DMS 273 (cell line): ENCODE data around the gene RDX.
"Not testable (repeated sequence)": the region's sequence is repeated elsewhere in the genome, so short reads cannot be mapped to it uniquely, and the experiment has no call there.

Source experiments
- DNase-seq: peaks from one replicate; lab custom pipeline; 2025; ENCODE audit not compliant: unreplicated experiment; lab: John Stamatoyannopoulos, UW

Gene RDX

GRCh38 chr11:110296226-110297075 is at the start of gene RDX:
RDX (minus strand) TSS chr11:110296614; CDS start chr11:110279692, 16,922 bp downstream.
- DNase-seq = peak; percentile 90

GRCh38 chr11:110345743-110346142 is 49.3 kb upstream of the RDX start:
- DNase-seq = no peak

DNA sequence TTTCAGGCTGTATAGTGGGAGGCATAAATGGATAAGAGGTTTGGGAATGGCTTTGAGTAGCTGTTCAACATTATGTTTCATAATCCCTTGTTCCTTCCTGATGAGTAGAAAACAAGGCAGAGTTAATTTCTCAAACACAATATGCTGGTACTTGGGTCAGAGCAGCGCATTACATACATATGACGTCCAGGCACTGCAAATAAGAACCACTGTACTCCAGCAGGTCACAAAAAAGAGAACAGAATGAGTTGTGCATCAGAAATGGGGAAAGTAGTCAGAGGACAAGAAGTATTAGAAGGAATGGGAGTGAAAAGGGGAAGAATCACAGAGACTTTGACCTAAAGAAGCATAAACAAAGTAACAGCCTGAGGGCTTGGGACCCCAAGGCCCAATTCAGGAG is 44.0 kb upstream of the RDX start:
- no peak for DNase-seq

GRCh38 chr11:110339456-110340250 is 43.2 kb upstream of the RDX start:
- no peak for DNase-seq

DNA sequence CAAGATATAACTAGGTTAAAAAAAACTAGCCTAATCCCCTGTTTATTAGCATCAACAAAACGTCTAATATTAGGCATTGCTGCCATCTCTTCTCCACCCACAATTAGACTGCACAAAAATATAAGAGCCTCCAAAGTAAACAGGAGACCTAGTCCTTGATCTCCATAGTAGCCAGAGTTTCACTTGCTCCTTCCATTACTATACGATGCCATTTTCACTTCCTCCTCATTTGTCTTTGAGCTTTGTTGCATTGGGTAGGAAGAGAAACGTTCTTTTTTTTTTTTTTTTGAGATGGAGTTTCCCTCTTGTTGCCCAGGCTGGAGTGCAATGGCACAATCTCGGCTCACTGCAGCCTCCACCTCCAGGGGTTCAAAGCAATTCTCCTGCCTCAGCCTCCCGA is 42.3 kb upstream of the RDX start:
- no peak for DNase-seq

DNA sequence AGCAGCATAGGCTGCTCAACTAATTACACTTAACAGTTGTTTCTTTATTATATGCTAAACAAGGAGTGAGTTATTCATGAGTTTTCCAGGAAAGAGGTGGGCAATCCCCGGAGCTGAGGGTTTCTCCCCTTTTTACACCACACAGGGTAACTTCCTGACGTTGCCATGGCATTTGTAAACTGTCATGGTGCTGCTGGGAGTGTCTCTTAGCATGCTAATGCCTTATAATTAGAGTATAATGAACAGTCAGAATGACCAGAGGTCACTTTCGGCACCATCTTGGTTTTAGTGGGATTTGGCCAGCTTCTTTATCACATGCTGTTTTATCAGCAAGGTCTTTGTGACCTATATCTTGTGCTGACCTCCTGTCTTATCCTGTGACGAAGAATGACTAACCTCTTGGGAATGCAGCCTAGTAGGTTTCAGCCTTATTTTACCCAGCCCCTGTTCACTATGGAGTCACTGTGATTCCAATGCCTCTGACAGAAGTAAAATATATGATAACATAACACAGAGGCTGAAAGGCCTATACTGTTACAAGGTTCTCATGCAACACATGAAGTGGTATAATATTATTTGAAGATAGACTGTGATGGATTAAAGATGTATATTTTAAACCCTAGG is 41.3 kb upstream of the RDX start:
- no peak for DNase-seq

GRCh38 chr11:110336054-110336453 is 39.6 kb upstream of the RDX start:
- DNase-seq = no peak

DNA sequence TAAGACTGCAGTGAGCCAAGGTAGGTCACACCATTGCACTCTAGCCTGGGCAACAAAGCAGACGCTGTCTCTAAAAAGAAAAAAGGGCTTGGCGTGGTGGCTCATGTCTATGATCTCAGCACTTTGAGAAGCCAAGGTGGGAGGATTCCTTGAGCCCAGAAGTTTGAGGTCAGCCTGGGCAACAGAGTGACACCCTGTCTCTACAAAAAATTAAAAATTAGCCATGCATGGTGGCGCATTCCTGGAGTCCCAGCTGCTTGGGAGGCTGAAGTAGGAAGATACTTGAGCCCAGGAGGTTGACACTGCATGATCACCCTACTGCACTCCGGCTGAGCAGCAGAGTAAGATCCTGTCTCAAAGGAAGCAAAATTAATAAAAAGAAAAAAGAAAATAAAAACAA is 38.9 kb upstream of the RDX start:
- no peak for DNase-seq

DNA sequence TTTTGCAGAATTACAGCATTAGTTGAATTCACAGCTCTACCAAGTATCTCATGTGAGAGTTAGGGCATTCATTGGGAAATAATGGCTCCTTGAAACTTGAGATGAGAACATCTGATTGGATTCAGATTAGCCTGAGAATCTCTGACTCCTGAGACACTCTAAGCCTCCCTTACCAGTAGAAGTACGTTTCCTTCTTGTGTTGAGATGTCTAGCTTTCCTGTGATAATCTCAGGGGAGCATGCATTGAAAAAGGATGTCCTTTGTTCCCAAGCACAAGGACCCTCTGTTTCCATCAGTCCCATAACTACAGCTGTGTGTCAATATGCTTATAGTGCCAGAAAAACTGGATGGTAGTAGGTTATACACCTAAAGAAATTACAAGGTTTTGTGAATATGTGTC is 35.2 kb upstream of the RDX start:
- DNase-seq = no peak

DNA sequence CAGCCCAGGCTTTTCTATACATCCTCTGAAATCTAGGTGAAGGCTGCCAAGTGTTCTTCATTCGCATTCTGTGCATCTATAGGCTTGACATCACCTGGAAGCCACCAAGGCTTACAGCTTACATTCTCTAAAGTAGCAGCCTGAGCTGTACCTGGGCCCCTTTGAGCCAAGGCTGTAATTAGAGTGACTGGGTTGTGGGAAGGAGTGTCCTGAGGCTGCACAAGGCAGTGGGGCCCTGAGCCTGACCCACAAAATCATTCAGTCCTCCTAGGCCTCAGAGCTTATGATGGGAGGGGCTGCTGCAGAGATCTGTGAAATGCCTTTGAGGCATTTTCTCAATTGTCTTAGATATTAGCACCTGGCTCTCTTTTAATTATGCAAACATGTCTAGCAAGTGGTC is 33.0 kb upstream of the RDX start:
- no peak for DNase-seq

- DNase-seq = no peak
These were observed 31.1 kb upstream of the RDX start for GRCh38 chr11:110327508-110327907.

- no peak for DNase-seq
These were observed 27.4 kb upstream of the RDX start for GRCh38 chr11:110323786-110324185.

DNA sequence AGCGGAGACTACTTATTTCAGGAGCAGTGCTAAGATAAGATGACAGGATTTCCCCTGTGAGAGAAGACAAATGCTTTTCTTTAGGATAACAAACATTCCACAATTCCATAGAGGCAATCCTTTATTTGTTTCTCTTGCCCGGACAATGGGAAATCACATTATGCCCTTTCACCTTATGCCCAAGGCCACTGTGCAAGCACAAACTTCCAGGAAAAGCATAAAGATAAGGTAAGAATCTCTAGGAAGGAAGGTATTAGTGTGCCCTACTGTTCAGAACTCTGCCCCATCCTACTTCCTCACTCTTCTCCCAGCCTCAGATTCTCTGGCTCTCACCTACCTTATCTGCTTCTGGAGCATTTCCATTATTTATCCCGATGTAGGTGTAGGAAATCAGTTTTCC is 23.1 kb upstream of the RDX start:
- no peak for DNase-seq

GRCh38 chr11:110318638-110319404 is 22.4 kb upstream of the RDX start:
- DNase-seq = no peak

DNA sequence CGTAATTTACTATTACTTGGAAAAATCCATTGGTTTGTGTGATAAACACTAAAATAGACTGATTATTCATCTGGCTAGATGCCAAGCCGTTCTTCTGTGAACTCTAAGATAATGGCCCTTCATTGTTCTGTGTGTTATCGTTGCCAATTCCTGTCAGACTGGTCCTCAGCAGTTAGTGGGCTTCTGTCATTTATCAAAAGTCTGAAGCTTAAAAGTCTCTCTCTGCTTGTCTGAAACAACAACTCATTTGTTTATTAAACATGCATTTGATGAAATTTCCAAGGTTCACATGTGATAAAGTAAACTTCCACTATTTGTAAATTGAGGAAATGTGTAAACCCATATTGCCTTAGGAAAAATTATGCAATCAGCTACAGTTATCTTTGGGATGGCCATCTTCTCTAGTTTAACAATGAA is 21.1 kb upstream of the RDX start:
- peak; percentile 27 for DNase-seq

DNA sequence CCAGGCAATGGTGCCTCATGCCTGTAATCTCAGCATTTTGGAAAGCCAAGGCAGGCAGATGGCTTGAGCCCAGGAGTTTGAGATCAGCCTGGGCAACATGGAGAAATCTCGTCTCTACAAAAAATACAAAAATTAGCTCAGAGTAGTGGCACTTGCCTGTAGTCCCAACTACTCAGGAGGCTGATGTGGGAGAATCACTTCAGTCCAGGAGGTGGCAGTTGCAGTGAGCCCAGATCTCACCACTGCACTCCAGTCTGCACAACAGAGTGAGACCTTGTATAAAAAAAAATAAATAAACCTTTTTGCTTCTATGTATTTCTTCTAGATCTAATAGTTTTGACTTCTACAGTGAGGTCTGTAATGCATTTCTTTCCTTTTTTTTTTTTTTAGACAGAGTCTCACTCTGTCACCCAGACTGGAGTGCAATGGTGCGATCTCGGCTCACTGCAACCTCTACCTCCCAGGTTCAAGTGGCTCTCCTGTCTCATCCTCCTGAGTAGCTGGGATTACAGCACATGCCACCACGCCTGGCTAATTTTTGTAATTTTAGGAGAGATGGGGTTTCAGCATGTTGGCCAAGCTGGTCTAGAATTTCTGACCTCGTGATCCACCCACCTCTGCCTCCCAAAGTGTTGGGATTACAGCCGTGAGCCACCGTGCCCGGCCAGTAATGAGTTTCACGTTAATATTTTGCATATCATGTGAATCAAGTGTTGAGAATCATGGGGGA is 18.1 kb upstream of the RDX start:
- DNase-seq = no peak

DNA sequence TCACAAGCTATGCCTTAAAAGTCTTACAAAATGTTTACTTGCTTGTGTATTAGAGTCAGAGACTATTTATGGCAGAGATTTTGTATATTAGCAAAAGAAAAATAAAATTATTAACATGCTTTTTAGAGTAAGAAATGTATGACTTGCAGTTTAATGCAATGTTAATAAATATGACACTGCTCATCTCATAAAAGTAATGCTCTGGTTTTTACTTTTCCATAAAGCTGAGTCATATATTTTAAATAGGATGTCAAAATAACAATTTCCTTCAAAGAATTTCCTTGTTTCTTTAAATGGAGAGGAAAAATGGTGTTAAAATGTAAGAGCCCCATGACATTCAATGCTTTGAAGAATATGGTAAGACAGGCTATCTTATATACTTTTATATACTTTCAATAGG is 16.3 kb upstream of the RDX start:
- no peak for DNase-seq

DNA sequence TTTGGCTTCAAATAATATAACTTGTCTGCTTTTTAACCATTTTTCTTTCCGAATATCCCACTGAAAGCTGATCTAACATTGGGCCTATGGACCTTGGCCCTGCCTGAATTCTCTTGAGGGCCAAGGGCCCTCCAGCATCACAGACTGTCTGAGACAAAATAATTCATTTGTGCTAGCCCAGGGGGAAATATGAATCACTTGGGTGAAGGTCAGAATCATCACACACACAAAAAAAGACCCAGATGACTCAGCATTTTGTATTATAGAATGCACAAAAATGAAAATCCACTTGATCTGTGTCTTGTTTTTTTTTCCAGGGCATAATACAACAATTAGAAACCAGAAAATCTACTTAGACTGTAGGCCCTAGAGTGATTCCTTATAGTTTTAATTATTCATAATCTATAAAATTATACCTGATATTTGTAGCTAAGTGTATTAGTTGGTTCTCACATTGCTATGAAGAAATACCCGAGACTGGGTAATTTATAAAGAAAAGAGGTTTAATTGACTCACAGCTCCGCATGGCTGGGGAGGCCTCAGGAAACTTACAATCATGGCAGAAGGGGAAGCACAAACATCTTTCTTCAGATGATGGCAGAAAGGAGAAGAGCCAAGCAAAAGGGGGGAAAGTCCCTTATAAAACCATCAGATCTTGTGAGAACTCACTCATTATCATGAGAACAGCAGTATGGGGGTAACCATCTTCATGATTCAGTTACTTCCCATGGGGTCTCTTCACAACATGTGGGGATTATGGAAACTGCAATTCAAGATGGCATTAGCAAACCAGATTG is 15.6 kb upstream of the RDX start:
- DNase-seq = no peak

- DNase-seq = no peak
These were observed 11.7 kb upstream of the RDX start for GRCh38 chr11:110308071-110308470.

- DNase-seq = not testable (repeated sequence)
These were observed 9.6 kb upstream of the RDX start for GRCh38 chr11:110306019-110306388.
